H1 (cell line): ENCODE results near the gene NUP50.

Experiments used
- CEBPB ChIP-seq: IDR thresholded peaks from 2 replicates; pipeline ENCODE4 v1.6.1; 2012; ENCODE audit warnings: low read depth, low read length
- CHD1 ChIP-seq: IDR thresholded peaks from 2 replicates; pipeline ENCODE4 v1.6.1; 2012; ENCODE audit warnings: low read depth, low read length, improper control_type of control experiment
- EGR1 ChIP-seq: IDR thresholded peaks from 2 replicates; pipeline ENCODE4 v1.6.1; 2011; ENCODE audit warnings: low read depth, low read length, borderline replicate concordance
- EZH2 ChIP-seq: fragments of 200-600 bp; sonication (generic); IDR thresholded peaks from 2 replicates; pipeline ENCODE4 v1.7.1; 2012; ENCODE audit warnings: low read depth, mild to moderate bottlenecking, moderate library complexity, low read length, inconsistent platforms; ENCODE audit not compliant: severe bottlenecking
- GABPA ChIP-seq: IDR thresholded peaks from 2 replicates; pipeline ENCODE4 v1.6.1; 2011; ENCODE audit warnings: mild to moderate bottlenecking, low read length, moderate library complexity, borderline replicate concordance; ENCODE audit not compliant: insufficient read depth
- MAFK ChIP-seq: IDR thresholded peaks from 2 replicates; pipeline ENCODE4 v1.6.1; 2012; ENCODE audit warnings: low read depth, mild to moderate bottlenecking, improper control_type of control experiment, low read length
- POLR2A ChIP-seq, 2 experiments: IDR thresholded peaks; 1 replicate in 1 of 2; 2 replicates in 1 of 2; pipeline ENCODE4 v1.6.1; 2011; ENCODE audit warnings: low read depth in 2 of 2, low read length in 2 of 2, mild to moderate bottlenecking in 2 of 2; ENCODE audit errors: control extremely low read depth in 1 of 2
- POLR2AphosphoS5 ChIP-seq: IDR thresholded peaks from 2 replicates; pipeline ENCODE4 v1.6.1; 2011; ENCODE audit warnings: low read depth, low read length
- RAD21 ChIP-seq, 2 experiments: IDR thresholded peaks in 1 of 2; conservative IDR thresholded peaks in 1 of 2; 2 replicates each; pipeline ENCODE4 v1.6.1; 2011; ENCODE audit warnings: low read depth in 2 of 2, low read length in 2 of 2, improper control_type of control experiment in 1 of 2, inconsistent platforms in 1 of 2, mild to moderate bottlenecking in 1 of 2, moderate library complexity in 1 of 2
- ZNF274 ChIP-seq: IDR thresholded peaks from 2 replicates; pipeline ENCODE4 v1.7.0; 2012; ENCODE audit warnings: low read length, borderline replicate concordance; ENCODE audit errors: extremely low read depth
- TF ChIP-seq, protein P1 (sequence below), 3 experiments: IDR thresholded peaks; 1 replicate in 2 of 3; 2 replicates in 1 of 3; pipeline versions ENCODE4 v1.5.1 to v1.6.1; 2011; ENCODE audit warnings: low read length in 3 of 3, mild to moderate bottlenecking in 3 of 3, inconsistent platforms in 2 of 3, low read depth in 1 of 3, moderate library complexity in 1 of 3; ENCODE audit not compliant: insufficient read depth in 1 of 3; ENCODE audit errors: control extremely low read depth in 1 of 3
- TF ChIP-seq, protein P2 (sequence below): IDR thresholded peaks from 2 replicates; pipeline ENCODE4 v1.6.1; 2012; ENCODE audit warnings: inconsistent platforms
- TF ChIP-seq, protein P3 (sequence below): IDR thresholded peaks from 2 replicates; pipeline ENCODE4 v1.6.1; 2011; ENCODE audit warnings: low read depth, mild to moderate bottlenecking, low read length; ENCODE audit not compliant: insufficient read depth
- TF ChIP-seq, protein P4 (sequence below): IDR thresholded peaks from 2 replicates; pipeline ENCODE4 v1.6.1; 2012; ENCODE audit warnings: low read length, inconsistent platforms

DNA sequence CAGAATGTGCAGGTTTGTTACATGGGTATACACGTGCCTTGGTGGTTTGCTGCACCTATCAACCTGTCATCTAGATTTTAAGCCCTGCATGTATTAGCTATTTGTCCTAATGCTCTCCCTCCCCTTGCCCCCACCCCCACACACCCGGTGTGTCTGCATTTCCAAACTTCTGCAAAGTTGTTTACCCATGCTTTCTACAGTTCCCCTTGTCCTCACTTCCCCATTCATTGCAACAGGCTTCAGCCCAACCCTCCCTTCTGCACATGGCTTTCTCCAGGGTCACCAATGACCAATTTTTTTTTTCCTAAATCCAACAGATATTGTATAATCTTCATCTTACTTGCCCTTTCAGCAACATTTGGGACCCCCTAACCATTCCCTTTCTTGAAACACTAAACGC lies 32.0 kb upstream of the NUP50 start:
- TF ChIP-seq EZH2 (no peak), POLR2AphosphoS5 (no peak), POLR2A (IDR thresholded peaks at IDR 0.05; ENCODE audit: control extremely low read depth in 1 of 2, low read depth in 2 of 2, low read length in 2 of 2) (no peak), ZNF274 (no peak), MAFK (no peak), GABPA (no peak), EGR1 (no peak), RAD21 (IDR thresholded peaks at IDR 0.05 in 1 of 2, conservative IDR thresholded peaks at IDR 0.05 in 1 of 2; ENCODE audit: low read depth in 2 of 2, low read length in 2 of 2) (no peak), CEBPB (no peak), CHD1 (no peak)
- TF ChIP-seq, protein P1, sequence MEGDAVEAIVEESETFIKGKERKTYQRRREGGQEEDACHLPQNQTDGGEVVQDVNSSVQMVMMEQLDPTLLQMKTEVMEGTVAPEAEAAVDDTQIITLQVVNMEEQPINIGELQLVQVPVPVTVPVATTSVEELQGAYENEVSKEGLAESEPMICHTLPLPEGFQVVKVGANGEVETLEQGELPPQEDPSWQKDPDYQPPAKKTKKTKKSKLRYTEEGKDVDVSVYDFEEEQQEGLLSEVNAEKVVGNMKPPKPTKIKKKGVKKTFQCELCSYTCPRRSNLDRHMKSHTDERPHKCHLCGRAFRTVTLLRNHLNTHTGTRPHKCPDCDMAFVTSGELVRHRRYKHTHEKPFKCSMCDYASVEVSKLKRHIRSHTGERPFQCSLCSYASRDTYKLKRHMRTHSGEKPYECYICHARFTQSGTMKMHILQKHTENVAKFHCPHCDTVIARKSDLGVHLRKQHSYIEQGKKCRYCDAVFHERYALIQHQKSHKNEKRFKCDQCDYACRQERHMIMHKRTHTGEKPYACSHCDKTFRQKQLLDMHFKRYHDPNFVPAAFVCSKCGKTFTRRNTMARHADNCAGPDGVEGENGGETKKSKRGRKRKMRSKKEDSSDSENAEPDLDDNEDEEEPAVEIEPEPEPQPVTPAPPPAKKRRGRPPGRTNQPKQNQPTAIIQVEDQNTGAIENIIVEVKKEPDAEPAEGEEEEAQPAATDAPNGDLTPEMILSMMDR (IDR thresholded peaks at IDR 0.05; ENCODE audit: control extremely low read depth in 1 of 3, insufficient read depth in 1 of 3, low read depth in 1 of 3, low read length in 3 of 3) = no peak
- TF ChIP-seq, protein P2, sequence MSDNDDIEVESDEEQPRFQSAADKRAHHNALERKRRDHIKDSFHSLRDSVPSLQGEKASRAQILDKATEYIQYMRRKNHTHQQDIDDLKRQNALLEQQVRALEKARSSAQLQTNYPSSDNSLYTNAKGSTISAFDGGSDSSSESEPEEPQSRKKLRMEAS = no peak
- TF ChIP-seq, protein P3, sequence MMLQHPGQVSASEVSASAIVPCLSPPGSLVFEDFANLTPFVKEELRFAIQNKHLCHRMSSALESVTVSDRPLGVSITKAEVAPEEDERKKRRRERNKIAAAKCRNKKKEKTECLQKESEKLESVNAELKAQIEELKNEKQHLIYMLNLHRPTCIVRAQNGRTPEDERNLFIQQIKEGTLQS = no peak
- TF ChIP-seq, protein P4, sequence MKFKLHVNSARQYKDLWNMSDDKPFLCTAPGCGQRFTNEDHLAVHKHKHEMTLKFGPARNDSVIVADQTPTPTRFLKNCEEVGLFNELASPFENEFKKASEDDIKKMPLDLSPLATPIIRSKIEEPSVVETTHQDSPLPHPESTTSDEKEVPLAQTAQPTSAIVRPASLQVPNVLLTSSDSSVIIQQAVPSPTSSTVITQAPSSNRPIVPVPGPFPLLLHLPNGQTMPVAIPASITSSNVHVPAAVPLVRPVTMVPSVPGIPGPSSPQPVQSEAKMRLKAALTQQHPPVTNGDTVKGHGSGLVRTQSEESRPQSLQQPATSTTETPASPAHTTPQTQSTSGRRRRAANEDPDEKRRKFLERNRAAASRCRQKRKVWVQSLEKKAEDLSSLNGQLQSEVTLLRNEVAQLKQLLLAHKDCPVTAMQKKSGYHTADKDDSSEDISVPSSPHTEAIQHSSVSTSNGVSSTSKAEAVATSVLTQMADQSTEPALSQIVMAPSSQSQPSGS = no peak
